Measurements from ENCODE around the gene SLC23A2.

The SLC23A2 gene

DNA sequence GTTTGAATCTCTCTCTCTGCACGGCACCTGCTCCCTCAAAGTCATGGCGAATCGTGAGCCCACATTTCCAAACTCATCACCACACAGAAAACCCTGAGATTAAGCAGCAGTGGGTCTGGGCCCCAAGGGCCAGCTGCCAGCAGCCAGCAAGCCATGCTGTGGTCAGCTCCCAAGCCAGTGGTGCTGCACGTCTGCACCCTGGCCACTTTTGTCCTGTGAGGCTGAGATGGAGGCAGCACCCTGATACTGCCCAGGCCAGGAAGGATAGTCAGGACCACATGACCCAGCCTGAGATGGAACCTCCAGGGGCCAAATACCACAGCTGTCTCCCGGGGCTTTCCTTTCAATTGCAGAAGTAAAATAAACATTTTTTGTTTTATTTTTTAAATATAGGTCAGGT, 185.7 kb downstream of the SLC23A2 start:
- no peak overlapping the region for H3K9ac ChIP-seq (ENCODE audit: low read length)
- no peak overlapping the region for H3K4me3 ChIP-seq (ENCODE audit: low read length)
- H3K4me1 ChIP-seq (ENCODE audit: control insufficient read depth, insufficient read depth, low read length) = peaks cover under 1% of the 10 kb centered on the region
- H3K27me3 ChIP-seq (ENCODE audit: control insufficient read depth, insufficient read depth, low read length) = no peaks in the 10 kb centered on the region
- H3K27ac ChIP-seq (ENCODE audit: low read depth, low read length) = no peak overlapping the region
- peaks cover 2% of the 10 kb centered on the region for H3K36me3 ChIP-seq (ENCODE audit: control insufficient read depth, insufficient read depth, low read length)

DNA sequence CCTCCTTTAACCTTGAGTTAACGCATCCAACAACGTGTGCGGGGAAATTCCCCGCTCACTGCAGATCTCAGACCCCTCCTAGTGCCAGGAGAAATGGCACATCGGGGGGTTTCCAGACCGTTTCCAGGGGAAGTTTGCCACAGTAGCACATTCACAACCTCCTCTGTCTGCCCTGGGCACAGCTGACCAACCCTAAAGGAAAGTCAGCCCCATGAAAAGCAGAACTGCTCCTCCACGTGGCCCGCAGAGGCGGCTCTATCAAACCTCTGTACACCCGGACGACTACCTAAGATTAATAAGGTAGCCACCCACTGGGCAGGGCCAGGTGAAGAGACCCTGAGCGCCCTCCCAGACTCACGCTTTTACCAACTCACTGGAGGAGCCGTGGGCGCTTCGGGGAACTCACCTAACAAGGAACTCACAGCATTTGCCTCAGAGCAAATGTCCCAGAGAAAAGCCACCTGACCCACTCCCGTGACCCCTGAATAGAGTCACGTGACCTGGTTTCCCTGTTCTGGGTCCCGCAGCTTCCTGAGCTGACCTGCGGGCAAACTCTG, 186.5 kb downstream of the SLC23A2 start:
- Histone ChIP-seq H3K36me3 (ENCODE audit: control insufficient read depth, insufficient read depth, low read length) (peaks cover 2% of the 10 kb centered on the region), H3K4me1 (ENCODE audit: control insufficient read depth, insufficient read depth, low read length) (no peaks in the 10 kb centered on the region), H3K9ac (ENCODE audit: low read length) (peak overlapping the region; percentile 59), H3K4me3 (ENCODE audit: low read length) (peak overlapping the region; percentile 33), H3K27me3 (ENCODE audit: control insufficient read depth, insufficient read depth, low read length) (no peaks in the 10 kb centered on the region), H3K27ac (ENCODE audit: low read depth, low read length) (peak overlapping the region; percentile 53)

DNA sequence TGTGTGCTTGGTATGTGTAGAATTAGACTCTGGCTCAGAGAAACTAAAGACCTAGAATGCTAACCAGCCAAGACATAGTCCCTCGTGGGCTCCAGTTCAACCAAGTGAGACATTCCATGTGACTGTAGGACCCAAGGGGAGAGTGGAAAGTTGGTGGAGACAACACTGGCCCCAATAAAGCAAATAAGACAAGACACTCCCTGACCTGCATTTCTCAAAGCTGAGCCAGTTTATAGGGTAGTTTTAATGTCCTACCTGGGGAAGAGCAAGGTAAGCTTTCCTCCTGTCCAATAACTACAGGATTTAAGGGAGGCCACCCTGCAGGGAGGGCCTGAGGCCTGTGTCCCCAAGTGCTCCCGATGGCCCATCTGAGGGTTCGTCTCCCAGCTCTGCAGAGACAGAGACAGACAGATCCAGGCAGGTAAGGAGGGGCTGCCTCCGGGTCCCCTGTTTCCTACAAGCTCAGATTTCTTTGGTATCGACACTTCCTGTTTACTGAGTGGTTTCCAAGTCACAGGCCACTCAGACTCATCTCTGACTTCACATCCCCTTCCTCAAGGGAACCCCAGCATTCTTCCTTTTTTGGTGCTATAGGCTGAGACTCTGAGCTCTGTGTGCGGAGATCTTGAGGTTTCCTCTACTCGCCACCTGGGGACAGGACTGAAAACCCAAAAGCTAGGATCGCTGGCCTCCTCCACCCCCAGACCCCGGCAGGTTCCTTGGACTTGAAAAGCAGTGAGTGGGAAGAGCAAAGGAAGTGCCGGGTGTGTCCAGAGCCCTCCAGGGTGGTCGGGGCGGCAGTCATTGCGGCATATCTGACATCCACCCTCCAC, 187.2 kb downstream of the SLC23A2 start:
- Histone ChIP-seq H3K4me1 (ENCODE audit: control insufficient read depth, insufficient read depth, low read length) (no peaks in the 10 kb centered on the region), H3K27me3 (ENCODE audit: control insufficient read depth, insufficient read depth, low read length) (no peaks in the 10 kb centered on the region), H3K9ac (ENCODE audit: low read length) (peak overlapping the region; percentile 59), H3K4me3 (ENCODE audit: low read length) (peak overlapping the region; percentile 33), H3K36me3 (ENCODE audit: control insufficient read depth, insufficient read depth, low read length) (peaks cover 2% of the 10 kb centered on the region), H3K27ac (ENCODE audit: low read depth, low read length) (peak overlapping the region; percentile 53)

DNA sequence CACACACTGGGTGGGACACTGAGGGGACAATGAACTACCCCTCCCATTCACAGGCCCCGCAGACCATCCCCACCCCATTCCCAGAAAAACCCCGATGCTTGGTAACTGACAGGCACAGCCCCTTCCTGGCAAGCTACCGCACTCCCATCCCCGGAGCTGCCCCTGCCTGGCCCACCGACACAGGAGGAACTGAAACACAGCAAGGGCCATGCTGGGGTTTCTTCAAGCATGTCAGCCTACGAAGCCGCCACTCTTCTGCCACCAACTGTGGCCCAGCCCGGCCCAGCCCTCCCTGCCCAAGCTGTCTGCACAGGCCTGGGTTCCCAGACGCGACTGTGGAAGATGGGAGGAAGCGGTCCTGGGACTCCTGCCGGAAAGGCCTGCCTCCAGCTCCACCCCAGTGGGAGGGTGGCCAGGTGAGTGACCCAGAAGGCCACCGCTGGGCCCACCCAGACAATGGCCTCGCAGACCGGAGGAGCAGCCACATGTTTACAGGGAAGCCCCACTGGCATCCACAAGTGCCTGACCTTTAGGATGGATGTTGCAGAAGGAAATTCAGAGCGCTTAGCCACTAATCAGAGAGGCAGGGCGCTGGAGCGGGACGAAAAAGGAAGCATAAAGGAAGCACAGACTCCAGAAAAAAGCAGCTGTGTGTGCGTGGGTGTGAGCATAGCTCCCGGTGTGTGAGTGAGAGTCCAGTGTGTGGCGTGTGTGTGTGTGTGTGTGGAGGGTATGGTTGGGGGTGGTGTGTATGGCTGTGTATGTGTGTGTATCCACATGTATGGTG, 188.0 kb downstream of the SLC23A2 start:
- H3K9ac ChIP-seq (ENCODE audit: low read length) = peak overlapping the region; percentile 2
- peak overlapping the region; percentile 7 for H3K4me3 ChIP-seq (ENCODE audit: low read length)
- H3K4me1 ChIP-seq (ENCODE audit: control insufficient read depth, insufficient read depth, low read length) = no peaks in the 10 kb centered on the region
- H3K27me3 ChIP-seq (ENCODE audit: control insufficient read depth, insufficient read depth, low read length) = no peaks in the 10 kb centered on the region
- peaks cover under 1% of the 10 kb centered on the region for H3K36me3 ChIP-seq (ENCODE audit: control insufficient read depth, insufficient read depth, low read length)
- H3K27ac ChIP-seq (ENCODE audit: low read depth, low read length) = peak overlapping the region; percentile 19

DNA sequence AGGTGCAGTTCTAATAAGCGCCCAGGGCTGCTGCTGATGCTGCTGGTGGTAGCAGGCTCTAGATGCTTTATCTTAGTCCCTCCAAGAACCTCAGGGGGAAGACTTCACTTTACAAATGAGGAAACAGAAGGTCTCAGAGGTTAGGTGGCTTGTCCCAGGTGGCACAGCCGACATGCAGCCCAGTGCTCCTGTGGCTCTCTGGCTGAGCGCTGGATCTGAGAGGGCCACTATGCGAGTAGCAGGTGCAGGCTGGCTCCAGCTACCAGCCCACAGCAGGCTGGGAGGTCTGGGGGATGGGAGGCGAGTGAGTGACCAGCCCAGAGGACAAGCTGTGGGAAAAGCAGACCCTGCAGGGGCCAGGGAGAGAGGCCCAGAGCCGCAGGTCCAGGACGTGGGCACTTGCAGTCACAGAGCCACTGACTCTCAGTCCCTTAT, 188.7 kb downstream of the SLC23A2 start:
- H3K4me1 ChIP-seq (ENCODE audit: control insufficient read depth, insufficient read depth, low read length) = no peaks in the 10 kb centered on the region
- H3K9ac ChIP-seq (ENCODE audit: low read length) = no peak overlapping the region
- peak overlapping the region; percentile 6 for H3K27ac ChIP-seq (ENCODE audit: low read depth, low read length)
- no peaks in the 10 kb centered on the region for H3K27me3 ChIP-seq (ENCODE audit: control insufficient read depth, insufficient read depth, low read length)
- no peaks in the 10 kb centered on the region for H3K36me3 ChIP-seq (ENCODE audit: control insufficient read depth, insufficient read depth, low read length)
- no peak overlapping the region for H3K4me3 ChIP-seq (ENCODE audit: low read length)

DNA sequence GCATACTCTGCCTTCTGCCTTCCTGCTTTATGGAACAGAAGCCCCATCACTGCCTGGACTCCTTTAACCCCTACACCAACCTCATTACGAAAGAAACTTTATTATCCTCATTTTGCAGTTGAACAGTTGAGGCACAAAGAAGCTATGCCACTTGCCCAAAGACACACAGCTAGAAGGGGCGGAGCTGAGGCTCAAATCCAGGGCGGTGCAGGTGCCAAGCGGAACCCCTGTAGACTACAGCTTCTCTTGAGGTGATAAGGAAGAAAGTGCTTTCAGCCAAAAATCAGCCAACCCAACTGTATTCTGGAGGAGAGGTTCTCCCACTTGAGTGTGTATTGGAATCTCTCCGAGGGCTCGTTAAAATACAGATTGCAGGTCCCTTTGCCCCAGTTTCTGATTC, 189.1 kb downstream of the SLC23A2 start:
- Histone ChIP-seq H3K27ac (ENCODE audit: low read depth, low read length) (no peak overlapping the region), H3K4me3 (ENCODE audit: low read length) (no peak overlapping the region), H3K4me1 (ENCODE audit: control insufficient read depth, insufficient read depth, low read length) (no peaks in the 10 kb centered on the region), H3K27me3 (ENCODE audit: control insufficient read depth, insufficient read depth, low read length) (no peaks in the 10 kb centered on the region), H3K36me3 (ENCODE audit: control insufficient read depth, insufficient read depth, low read length) (no peaks in the 10 kb centered on the region), H3K9ac (ENCODE audit: low read length) (no peak overlapping the region)

- H3K27ac ChIP-seq (ENCODE audit: low read depth, low read length) = no peak overlapping the region
- H3K4me1 ChIP-seq (ENCODE audit: control insufficient read depth, insufficient read depth, low read length) = no peaks in the 10 kb centered on the region
- H3K36me3 ChIP-seq (ENCODE audit: control insufficient read depth, insufficient read depth, low read length) = no peaks in the 10 kb centered on the region
- H3K27me3 ChIP-seq (ENCODE audit: control insufficient read depth, insufficient read depth, low read length) = no peaks in the 10 kb centered on the region
- H3K4me3 ChIP-seq (ENCODE audit: low read length) = no peak overlapping the region
- H3K9ac ChIP-seq (ENCODE audit: low read length) = no peak overlapping the region
These were observed 189.6 kb downstream of the SLC23A2 start for GRCh38 chr20:4811661-4812181.

DNA sequence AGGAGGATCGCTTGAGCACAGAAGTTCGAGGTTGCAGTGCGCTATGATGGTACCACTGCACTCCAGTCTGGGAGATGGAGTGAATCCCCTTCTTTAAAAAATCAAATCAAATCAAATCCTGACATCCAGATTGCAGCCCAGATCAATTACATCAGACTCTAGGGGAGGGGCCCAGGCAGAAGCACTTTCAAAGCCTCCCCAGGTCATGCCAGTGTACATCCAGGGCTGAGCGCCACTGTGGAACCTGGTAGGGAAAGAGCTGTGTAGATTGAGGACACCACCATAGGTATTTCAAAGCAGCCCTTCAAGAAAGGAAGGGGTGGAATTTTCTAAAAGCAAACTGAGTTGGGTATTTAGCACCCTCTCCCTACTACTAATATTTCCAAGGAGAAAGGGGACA, 190.1 kb downstream of the SLC23A2 start:
- no peak overlapping the region for H3K9ac ChIP-seq (ENCODE audit: low read length)
- H3K27ac ChIP-seq (ENCODE audit: low read depth, low read length) = no peak overlapping the region
- H3K36me3 ChIP-seq (ENCODE audit: control insufficient read depth, insufficient read depth, low read length) = no peaks in the 10 kb centered on the region
- no peaks in the 10 kb centered on the region for H3K27me3 ChIP-seq (ENCODE audit: control insufficient read depth, insufficient read depth, low read length)
- H3K4me1 ChIP-seq (ENCODE audit: control insufficient read depth, insufficient read depth, low read length) = no peaks in the 10 kb centered on the region
- no peak overlapping the region for H3K4me3 ChIP-seq (ENCODE audit: low read length)

GRCh38 chr20:4810426-4811019, 190.8 kb downstream of the SLC23A2 start:
- no peaks in the 10 kb centered on the region for H3K27me3 ChIP-seq (ENCODE audit: control insufficient read depth, insufficient read depth, low read length)
- no peak overlapping the region for H3K27ac ChIP-seq (ENCODE audit: low read depth, low read length)
- no peak overlapping the region for H3K4me3 ChIP-seq (ENCODE audit: low read length)
- H3K9ac ChIP-seq (ENCODE audit: low read length) = no peak overlapping the region
- H3K4me1 ChIP-seq (ENCODE audit: control insufficient read depth, insufficient read depth, low read length) = no peaks in the 10 kb centered on the region
- H3K36me3 ChIP-seq (ENCODE audit: control insufficient read depth, insufficient read depth, low read length) = no peaks in the 10 kb centered on the region

DNA sequence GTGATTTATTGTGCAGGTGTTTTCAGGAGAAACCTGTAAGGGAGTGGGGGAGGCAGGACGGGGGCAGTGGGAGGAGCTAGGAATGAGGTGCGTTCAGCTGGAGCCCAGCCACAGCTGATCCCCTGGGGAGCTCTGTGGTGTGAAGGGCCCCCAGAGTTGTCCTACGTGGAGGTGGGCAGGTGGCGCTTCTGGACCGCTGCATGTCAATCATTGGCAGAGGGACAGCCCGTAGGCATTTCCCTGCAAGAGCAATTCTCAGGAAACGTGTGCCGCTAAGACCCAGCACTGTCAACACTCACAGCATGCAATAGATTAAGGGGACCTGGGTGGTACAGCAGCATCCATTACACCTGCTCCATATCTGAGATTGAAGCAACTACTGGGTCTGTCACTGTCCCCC, 191.6 kb downstream of the SLC23A2 start:
- Histone ChIP-seq H3K27ac (ENCODE audit: low read depth, low read length) (no peak overlapping the region), H3K27me3 (ENCODE audit: control insufficient read depth, insufficient read depth, low read length) (no peaks in the 10 kb centered on the region), H3K9ac (ENCODE audit: low read length) (no peak overlapping the region), H3K4me1 (ENCODE audit: control insufficient read depth, insufficient read depth, low read length) (no peaks in the 10 kb centered on the region), H3K36me3 (ENCODE audit: control insufficient read depth, insufficient read depth, low read length) (no peaks in the 10 kb centered on the region), H3K4me3 (ENCODE audit: low read length) (no peak overlapping the region)

- H3K36me3 ChIP-seq (ENCODE audit: control insufficient read depth, insufficient read depth, low read length) = no peaks in the 10 kb centered on the region
- H3K9ac ChIP-seq (ENCODE audit: low read length) = no peak overlapping the region
- no peak overlapping the region for H3K4me3 ChIP-seq (ENCODE audit: low read length)
- H3K27ac ChIP-seq (ENCODE audit: low read depth, low read length) = no peak overlapping the region
- H3K4me1 ChIP-seq (ENCODE audit: control insufficient read depth, insufficient read depth, low read length) = no peaks in the 10 kb centered on the region
- no peaks in the 10 kb centered on the region for H3K27me3 ChIP-seq (ENCODE audit: control insufficient read depth, insufficient read depth, low read length)
These were observed 192.4 kb downstream of the SLC23A2 start for GRCh38 chr20:4808872-4809271.
